Measurements from ENCODE around the gene HECA.
"Not testable (repeated sequence)": the region's sequence is repeated elsewhere in the genome, so short reads cannot be mapped to it uniquely, and the experiment has no call there.

The HECA gene

GRCh38 chr6:139134817-139135577 is at the start of gene HECA:
TSS of gene HECA (plus strand) at chr6:139135080. CDS start at chr6:139135397, 317 bp downstream.
- DNase-seq (ENCODE audit: extremely low read depth in 1 of 2, low read depth in 1 of 2), result peak; percentile 98 to 100

- no peak for DNase-seq (ENCODE audit: extremely low read depth in 1 of 2, low read depth in 1 of 2)
Observed at GRCh38 chr6:139091826-139092225, 43.1 kb upstream of the HECA start.

GRCh38 chr6:139099984-139100383 is 34.9 kb upstream of the HECA start:
- DNase-seq (ENCODE audit: extremely low read depth in 1 of 2, low read depth in 1 of 2), result no peak

GRCh38 chr6:139107051-139107450 is 27.8 kb upstream of the HECA start:
- no peak for DNase-seq (ENCODE audit: extremely low read depth in 1 of 2, low read depth in 1 of 2)

- no peak for DNase-seq (ENCODE audit: extremely low read depth in 1 of 2, low read depth in 1 of 2)
Observed at GRCh38 chr6:139108378-139108777, 26.5 kb upstream of the HECA start.

- DNase-seq (ENCODE audit: extremely low read depth in 1 of 2, low read depth in 1 of 2), result no peak
Observed at GRCh38 chr6:139109558-139109957, 25.3 kb upstream of the HECA start.

GRCh38 chr6:139112146-139112545 is 22.7 kb upstream of the HECA start:
- DNase-seq (ENCODE audit: extremely low read depth in 1 of 2, low read depth in 1 of 2), result no peak

- DNase-seq (ENCODE audit: extremely low read depth in 1 of 2, low read depth in 1 of 2), result no peak
Observed at GRCh38 chr6:139112561-139112960, 22.3 kb upstream of the HECA start.

GRCh38 chr6:139114746-139115145 is 20.1 kb upstream of the HECA start:
- no peak for DNase-seq (ENCODE audit: extremely low read depth in 1 of 2, low read depth in 1 of 2)

- DNase-seq (ENCODE audit: extremely low read depth in 1 of 2, low read depth in 1 of 2), result no peak
Observed at GRCh38 chr6:139115989-139116758, 18.7 kb upstream of the HECA start.

- DNase-seq (ENCODE audit: extremely low read depth in 1 of 2, low read depth in 1 of 2), result no peak
Observed at GRCh38 chr6:139117734-139118133, 17.1 kb upstream of the HECA start.

GRCh38 chr6:139119552-139119951 is 15.3 kb upstream of the HECA start:
- no peak for DNase-seq (ENCODE audit: extremely low read depth in 1 of 2, low read depth in 1 of 2)

- DNase-seq (ENCODE audit: extremely low read depth in 1 of 2, low read depth in 1 of 2), result not testable (repeated sequence)
Observed at GRCh38 chr6:139122823-139123222, 12.1 kb upstream of the HECA start.

GRCh38 chr6:139124887-139125672 is 9.8 kb upstream of the HECA start:
- peak; percentile 57 to 58 for DNase-seq (ENCODE audit: extremely low read depth in 1 of 2, low read depth in 1 of 2)

GRCh38 chr6:139126255-139126654 is 8.6 kb upstream of the HECA start:
- no peak for DNase-seq (ENCODE audit: extremely low read depth in 1 of 2, low read depth in 1 of 2)

GRCh38 chr6:139126931-139127330 is 7.9 kb upstream of the HECA start:
- no peak for DNase-seq (ENCODE audit: extremely low read depth in 1 of 2, low read depth in 1 of 2)

GRCh38 chr6:139129284-139129683 is 5.6 kb upstream of the HECA start:
- DNase-seq (ENCODE audit: extremely low read depth in 1 of 2, low read depth in 1 of 2), result no peak

- DNase-seq (ENCODE audit: extremely low read depth in 1 of 2, low read depth in 1 of 2), result no peak
Observed at GRCh38 chr6:139131736-139132280, 3.1 kb upstream of the HECA start.

GRCh38 chr6:139133262-139134063 is 1.4 kb upstream of the HECA start:
- no peak for DNase-seq (ENCODE audit: extremely low read depth in 1 of 2, low read depth in 1 of 2)

GRCh38 chr6:139134064-139134395 is 850 bp upstream of the HECA start:
- no peak for DNase-seq (ENCODE audit: extremely low read depth in 1 of 2, low read depth in 1 of 2)
